ENCODE data around the gene TMEM218. TPM values are rescaled to one million over a fixed set of nuclear protein-coding genes. Genes with fewer than 3 reads are reported as not detected.

TMEM218 gene
- total RNA-seq, 2 donors from 2014 or later, result 8.3 to 15.3 TPM

GRCh38 chr11:125072218-125072960 lies 39.0 kb downstream of the TMEM218 start:
- H3K36me3 ChIP-seq, result no peaks in the 10 kb centered on the region
- peak overlapping the region in 1 of 2 donors; percentile 26 for H3K27ac ChIP-seq
- no peaks in the 10 kb centered on the region for H3K4me1 ChIP-seq
- DNase-seq (ENCODE audit: low spot score), result no peak
- no peak overlapping the region for H3K4me3 ChIP-seq
- H3K27me3 ChIP-seq, result no peaks in the 10 kb centered on the region
- TF ChIP-seq CTCF (IDR thresholded peaks at IDR 0.05), result no peak
- no peaks in the 10 kb centered on the region for H3K9me3 ChIP-seq

GRCh38 chr11:125071846-125072217 lies 39.6 kb downstream of the TMEM218 start:
- no peak for TF ChIP-seq CTCF (IDR thresholded peaks at IDR 0.05)
- Histone ChIP-seq H3K9me3 (no peaks in the 10 kb centered on the region), H3K36me3 (no peaks in the 10 kb centered on the region), H3K27me3 (no peaks in the 10 kb centered on the region), H3K4me3 (no peak overlapping the region), H3K4me1 (no peaks in the 10 kb centered on the region), H3K27ac (peak overlapping the region; percentile 3 to 15)
- no peak for DNase-seq (ENCODE audit: low spot score)

DNA sequence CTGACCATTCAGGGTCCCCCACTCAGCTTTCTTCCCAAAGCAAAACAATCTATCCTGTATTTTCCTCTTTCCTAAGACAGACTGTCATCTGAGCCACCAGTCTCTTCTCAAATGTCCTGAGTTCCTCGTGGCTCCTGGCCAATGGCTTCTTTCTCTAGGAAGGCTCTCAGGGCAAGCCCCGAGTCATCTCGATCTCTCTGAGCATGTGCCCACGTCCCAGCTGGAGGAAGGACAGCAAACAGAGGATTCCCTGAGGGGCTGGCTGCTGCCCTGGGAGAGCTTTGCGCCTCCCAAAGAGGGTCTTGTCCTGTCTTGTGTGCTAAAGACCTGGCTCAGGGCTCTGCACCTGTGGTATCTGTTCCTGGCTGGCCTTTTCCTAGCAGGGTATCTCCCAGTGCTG lies 40.0 kb downstream of the TMEM218 start:
- no peak for TF ChIP-seq CTCF (IDR thresholded peaks at IDR 0.05)
- Histone ChIP-seq H3K9me3 (no peaks in the 10 kb centered on the region), H3K4me3 (no peak overlapping the region), H3K36me3 (no peaks in the 10 kb centered on the region), H3K27ac (peak overlapping the region; percentile 3 to 15), H3K27me3 (no peaks in the 10 kb centered on the region), H3K4me1 (no peaks in the 10 kb centered on the region)
- DNase-seq (ENCODE audit: low spot score), result peak; percentile 58

DNA sequence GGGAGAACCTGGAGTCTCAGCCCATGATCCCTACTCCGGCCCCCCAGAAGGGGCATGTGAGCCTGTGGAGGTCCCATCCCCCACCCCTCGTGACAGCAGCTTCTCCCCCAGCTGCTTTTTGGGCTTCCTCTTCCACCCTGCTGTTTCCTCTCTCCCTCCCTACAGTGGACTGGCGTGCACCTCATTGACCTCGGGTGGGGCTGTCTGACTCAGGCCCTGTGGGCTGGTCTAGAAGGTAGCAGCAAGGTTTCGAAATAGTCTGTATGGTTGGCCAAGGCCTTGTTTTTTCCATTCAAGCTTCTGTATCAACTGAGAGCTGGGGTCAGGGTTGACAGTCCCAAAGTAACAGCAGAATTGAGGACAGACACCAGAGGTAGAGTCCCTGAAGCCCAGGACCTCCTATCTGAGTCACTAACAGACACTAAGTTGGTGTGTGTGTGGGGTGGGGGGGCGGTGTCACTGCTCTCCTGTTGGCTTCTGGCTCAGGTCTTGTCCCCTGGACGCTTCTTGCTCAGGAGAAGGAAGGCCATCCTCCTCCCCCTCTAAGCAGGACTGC lies 40.6 kb downstream of the TMEM218 start:
- Histone ChIP-seq H3K27me3 (no peaks in the 10 kb centered on the region), H3K36me3 (no peaks in the 10 kb centered on the region), H3K27ac (peak overlapping the region; percentile 15 to 53), H3K4me3 (no peak overlapping the region), H3K9me3 (no peaks in the 10 kb centered on the region), H3K4me1 (no peaks in the 10 kb centered on the region)
- TF ChIP-seq CTCF (IDR thresholded peaks at IDR 0.05), result no peak
- DNase-seq (ENCODE audit: low spot score), result peak; percentile 76

DNA sequence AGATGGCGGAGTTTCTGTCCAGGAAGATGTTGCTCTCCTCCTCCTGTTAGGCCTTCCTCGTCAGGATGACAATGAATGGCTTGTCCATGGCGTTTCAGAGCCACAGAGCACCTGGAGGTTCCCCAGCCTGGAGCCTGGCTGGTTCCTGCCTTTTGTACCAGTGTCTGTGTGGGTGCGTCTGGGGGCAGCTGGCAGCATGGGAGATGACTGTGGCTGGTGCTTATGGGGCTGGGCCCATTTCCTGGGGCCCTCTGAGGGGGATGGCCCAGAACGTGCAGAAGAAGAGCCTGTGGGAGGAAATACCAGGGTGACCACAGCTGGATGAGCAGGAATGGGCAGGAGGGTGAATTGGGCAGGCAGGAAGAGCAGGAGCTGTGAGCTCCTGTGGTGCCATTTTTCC lies 41.6 kb downstream of the TMEM218 start:
- H3K4me3 ChIP-seq, result no peak overlapping the region
- no peaks in the 10 kb centered on the region for H3K36me3 ChIP-seq
- H3K9me3 ChIP-seq, result no peaks in the 10 kb centered on the region
- no peaks in the 10 kb centered on the region for H3K27me3 ChIP-seq
- no peak for DNase-seq (ENCODE audit: low spot score)
- H3K4me1 ChIP-seq, result no peaks in the 10 kb centered on the region
- TF ChIP-seq CTCF (IDR thresholded peaks at IDR 0.05), result no peak
- H3K27ac ChIP-seq, result peak overlapping the region in 1 of 2 donors; percentile 53

Data from right atrium auricular region (tissue), 2 donors.